GM12878 (cell line): ENCODE measurements around the gene IER5L. TPM values are rescaled to one million over a fixed set of nuclear protein-coding genes. Genes with fewer than 3 reads are reported as not detected.

ENCODE experiments used
- ATAC-seq: fragments of 200-7000 bp; cut with Tn5 transposase; 3 replicates; pipeline ENCODE4 v1.9.1; 2020; ENCODE audit warnings: mild to moderate bottlenecking, moderate library complexity
- BruUV-seq: library from RNA; stranded (reverse); fragments of 400-500 nt; replicated peaks from 2 replicates; lab custom pipeline; 2021; lab: Mats Ljungman, UMichigan
- CTCF ChIA-PET: fragments of 300-600 bp; sonication (Branson Sonifier 250); formaldehyde crosslinking; extraction: SDS; loops from one replicate; lab custom pipeline; 2021; ENCODE audit warnings: inconsistent platforms; lab: Yijun Ruan, JAX
- POLR2A ChIA-PET: fragments of 350-600 bp; formaldehyde crosslinking; extraction: SDS; loops from one replicate; lab custom pipeline; 2021; ENCODE audit warnings: inconsistent platforms; lab: Charles Lee
- RAD21 ChIA-PET: fragments of 300-600 bp; sonication (Branson Sonifier 250); formaldehyde crosslinking; loops from one replicate; lab custom pipeline; 2023; ENCODE audit warnings: antibody characterized with exemption; ENCODE audit not compliant: unreplicated experiment; lab: Charles Lee
- SMC1A ChIA-PET: fragments of 300-600 bp; sonication (Branson Sonifier 250); formaldehyde crosslinking; loops from one replicate; lab custom pipeline; 2023; ENCODE audit not compliant: unreplicated experiment, uncharacterized antibody; lab: Charles Lee
- DNase-seq: peaks from one replicate; pipeline ENCODE4 v3.0.0-alpha.2; 2011; ENCODE audit warnings: low read depth, low spot score
- FAIRE-seq: peaks from 3 replicates; lab custom pipeline; 2011; peaks lifted over from hg19 to GRCh38; lab: Jason Lieb, UNC
- H2AFZ ChIP-seq: 2 replicates; pipeline ENCODE4 v1.6.0; 2011; ENCODE audit warnings: low read depth, low read length, control low read depth; ENCODE audit not compliant: control insufficient read depth
- H3K27ac ChIP-seq: 2 replicates; pipeline ENCODE4 v1.5.1; 2011; ENCODE audit warnings: control low read depth; ENCODE audit not compliant: control insufficient read depth, insufficient read depth
- H3K27me3 ChIP-seq, 2 experiments: replicated peaks in 1 of 2; 2 replicates each; pipeline versions ENCODE4 v1.6.0 to v1.6.1; 2011; ENCODE audit warnings: low read length in 1 of 2; ENCODE audit not compliant: control insufficient read depth in 2 of 2, insufficient read depth in 2 of 2
- H3K36me3 ChIP-seq, 2 experiments: 2 replicates each; pipeline ENCODE4 v1.5.1; 2011; ENCODE audit warnings: low read length in 1 of 2; ENCODE audit not compliant: control insufficient read depth in 2 of 2, insufficient read depth in 2 of 2
- H3K4me1 ChIP-seq: 2 replicates; pipeline ENCODE4 v1.6.1; 2011; ENCODE audit warnings: mild to moderate bottlenecking, low read length, moderate library complexity, mixed read lengths; ENCODE audit not compliant: control insufficient read depth, insufficient read depth
- H3K4me2 ChIP-seq: 2 replicates; pipeline ENCODE4 v1.6.0; 2011; ENCODE audit warnings: control low read depth; ENCODE audit not compliant: control insufficient read depth, insufficient read depth
- H3K4me3 ChIP-seq: fragments of 200-600 bp; sonication (generic); 2 replicates; pipeline ENCODE4 v1.5.1; 2016
- H3K79me2 ChIP-seq: 2 replicates; pipeline ENCODE4 v1.6.0; 2011; ENCODE audit warnings: low read length; ENCODE audit not compliant: control insufficient read depth, insufficient read depth
- H3K9ac ChIP-seq: 2 replicates; pipeline ENCODE4 v1.8.0; 2011; ENCODE audit warnings: low read length, control low read depth, mixed read lengths; ENCODE audit not compliant: control insufficient read depth, insufficient read depth
- H3K9me3 ChIP-seq: replicated peaks from 3 replicates; pipeline ENCODE4 v1.5.1; 2011; ENCODE audit warnings: mild to moderate bottlenecking, low read length; ENCODE audit not compliant: control insufficient read depth, insufficient read depth
- H4K20me1 ChIP-seq: 2 replicates; pipeline ENCODE4 v1.6.0; 2011; ENCODE audit not compliant: control insufficient read depth, insufficient read depth
- KLF5 ChIP-seq: fragments of 450-650 bp; IDR thresholded peaks from 2 replicates; pipeline ENCODE4 v1.6.1; 2014; ENCODE audit warnings: mild to moderate bottlenecking; ENCODE audit not compliant: partially characterized antibody
- MXI1 ChIP-seq: fragments of 150-350 bp; IDR thresholded peaks from 2 replicates; pipeline ENCODE4 v1.6.1; 2011; ENCODE audit warnings: low read depth, mild to moderate bottlenecking, inconsistent platforms, low read length, improper control_type of control experiment
- MYB ChIP-seq: fragments of 150-350 bp; IDR thresholded peaks from 2 replicates; pipeline ENCODE4 v1.6.1; 2014; ENCODE audit warnings: mild to moderate bottlenecking, low read depth, low read length, borderline replicate concordance
- MYC ChIP-seq: IDR thresholded peaks from 2 replicates; pipeline ENCODE4 v1.6.1; 2011; ENCODE audit warnings: mild to moderate bottlenecking, low read length, moderate library complexity, inconsistent platforms; ENCODE audit not compliant: insufficient read depth, insufficient replicate concordance, insufficient read length, severe bottlenecking
- SMC3 ChIP-seq: IDR thresholded peaks from 2 replicates; pipeline ENCODE4 v1.6.1; 2011; ENCODE audit warnings: low read length, improper control_type of control experiment, borderline replicate concordance
- STAT1 ChIP-seq: fragments of 450-650 bp; conservative IDR thresholded peaks from 2 replicates; pipeline ENCODE4 v1.6.1; 2014; ENCODE audit warnings: antibody characterized with exemption, mild to moderate bottlenecking
- WGBS: methylation state at CpG from one replicate; pipeline ENCODE4 v1.1.6; 2016; ENCODE audit warnings: low lambda C conversion rate; ENCODE audit not compliant: insufficient replicate concordance, insufficient coverage; ENCODE audit errors: missing lambda C conversion rate; 5-methylcytosine and 5-hydroxymethylcytosine counted together
- in situ Hi-C: fragments of 300-500 bp; cut with MboI; formaldehyde crosslinking; loops from 9 replicates; pipeline ENCODE4 v1.14.3; 2018; ENCODE audit warnings: mixed read lengths
- intact Hi-C: fragments of 100-400 bp; cut with micrococcal nuclease; formaldehyde crosslinking; loops from one replicate; pipeline ENCODE4 v1.14.2; 2022; ENCODE audit not compliant: unreplicated experiment
- polyA plus RNA-seq, 11 experiments: library from polyadenylated mRNA; depleted of rRNA in 4 of 11; unstranded in 6 of 11; stranded (reverse) in 5 of 11; fragments of >200 nt; fragmentation: Nextera tagmentation in 4 of 11; fragmentation: Illumina TruSeq in 1 of 11; extraction: Ambion mirVana in 4 of 11; extraction: Trizol in 1 of 11; gene quantifications; 1 replicate in 1 of 11; 2 replicates in 10 of 11; pipeline versions ENCODE4 v1.2.1 to v1.2.3, GENCODE V29; 2011 to 2016; ENCODE audit warnings: inconsistent platforms in 2 of 11, missing spikeins in 2 of 11, low read depth in 1 of 11
- total RNA-seq, 4 experiments: library from RNA; depleted of rRNA in 3 of 4; stranded (reverse); fragments of >200 nt in 3 of 4; fragmentation: Illumina TruSeq in 1 of 4; extraction: Trizol in 1 of 4; gene quantifications; 2 replicates each; pipeline versions ENCODE4 v1.2.1 to v1.2.3, GENCODE V29; 2013 to 2021
- TF ChIP-seq, protein P1 (sequence below), 3 experiments: IDR thresholded peaks in 2 of 3; conservative IDR thresholded peaks in 1 of 3; 2 replicates each; pipeline ENCODE4 v1.5.1; 2011; ENCODE audit warnings: low read depth in 3 of 3, low read length in 3 of 3, mild to moderate bottlenecking in 3 of 3, control low read depth in 2 of 3, moderate library complexity in 2 of 3, inconsistent platforms in 1 of 3, mixed read lengths in 1 of 3; ENCODE audit not compliant: control insufficient read depth in 2 of 3, insufficient read depth in 1 of 3; ENCODE audit errors: extremely low read depth in 1 of 3

Gene IER5L
- total and polyA plus RNA-seq, 10 of the 15 experiments (the other 5 are each of a cell fraction or from before 2014, with no cell fraction given) = 0.04 to 1.4 (median 0.17) TPM

DNA sequence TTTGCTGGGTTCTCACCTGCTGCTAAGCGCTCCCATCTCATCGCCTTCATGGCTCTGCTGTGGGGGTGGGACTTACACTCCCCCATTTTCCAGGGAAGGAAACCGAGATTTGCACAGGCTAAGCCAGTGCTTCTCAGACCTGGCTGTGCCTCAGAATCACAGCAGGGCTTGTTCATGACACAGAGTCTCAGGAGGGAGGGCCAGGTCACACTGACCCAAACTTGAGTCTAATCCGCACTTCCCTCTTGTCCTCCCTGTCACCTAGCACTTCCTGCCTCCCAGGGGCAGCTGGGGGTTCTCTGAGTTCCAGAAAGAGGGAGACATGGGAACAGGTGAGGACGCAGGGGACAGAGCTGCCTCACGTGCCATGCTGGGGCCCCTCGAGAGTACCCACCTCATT lies 15.6 kb upstream of the IER5L start:
- POLR2A ChIA-PET = no interaction called here
- H3K36me3 ChIP-seq = no peaks in the 10 kb centered on the region
- in situ Hi-C loops = no loop called here
- H3K27me3 ChIP-seq = peaks cover 0 to 5% of the 10 kb centered on the region in 2 experiments; a peak in 3 of 4 replicates
- 39% methylated on average over 7 of the region's 7 CpGs for WGBS
- SMC1A ChIA-PET = interaction anchor here (0.9 kb wide), 1 partner anchor 19 kb away, joined by 4 read pairs; no protein-coding TSS in a partner anchor
- H3K4me1 ChIP-seq = no peaks in the 10 kb centered on the region
- no peaks in the 10 kb centered on the region for H4K20me1 ChIP-seq
- TF ChIP-seq MYC = no peak
- TF ChIP-seq, protein P1, sequence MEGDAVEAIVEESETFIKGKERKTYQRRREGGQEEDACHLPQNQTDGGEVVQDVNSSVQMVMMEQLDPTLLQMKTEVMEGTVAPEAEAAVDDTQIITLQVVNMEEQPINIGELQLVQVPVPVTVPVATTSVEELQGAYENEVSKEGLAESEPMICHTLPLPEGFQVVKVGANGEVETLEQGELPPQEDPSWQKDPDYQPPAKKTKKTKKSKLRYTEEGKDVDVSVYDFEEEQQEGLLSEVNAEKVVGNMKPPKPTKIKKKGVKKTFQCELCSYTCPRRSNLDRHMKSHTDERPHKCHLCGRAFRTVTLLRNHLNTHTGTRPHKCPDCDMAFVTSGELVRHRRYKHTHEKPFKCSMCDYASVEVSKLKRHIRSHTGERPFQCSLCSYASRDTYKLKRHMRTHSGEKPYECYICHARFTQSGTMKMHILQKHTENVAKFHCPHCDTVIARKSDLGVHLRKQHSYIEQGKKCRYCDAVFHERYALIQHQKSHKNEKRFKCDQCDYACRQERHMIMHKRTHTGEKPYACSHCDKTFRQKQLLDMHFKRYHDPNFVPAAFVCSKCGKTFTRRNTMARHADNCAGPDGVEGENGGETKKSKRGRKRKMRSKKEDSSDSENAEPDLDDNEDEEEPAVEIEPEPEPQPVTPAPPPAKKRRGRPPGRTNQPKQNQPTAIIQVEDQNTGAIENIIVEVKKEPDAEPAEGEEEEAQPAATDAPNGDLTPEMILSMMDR (IDR thresholded peaks at IDR 0.05 in 2 of 3, conservative IDR thresholded peaks at IDR 0.05 in 1 of 3; ENCODE audit: control insufficient read depth in 2 of 3, extremely low read depth in 1 of 3, insufficient read depth in 1 of 3, low read depth in 3 of 3, low read length in 3 of 3) = no peak
- TF ChIP-seq SMC3 = no peak
- TF ChIP-seq MYB = no peak
- no peak for TF ChIP-seq KLF5
- no peak for TF ChIP-seq MXI1
- no peak for TF ChIP-seq STAT1
- TF ChIP-seq, all 136 proteins: peak for 0
- intact Hi-C loops = no loop called here
- no peak for FAIRE-seq
- no peak for DNase-seq
- CTCF ChIA-PET = interaction anchor here (0.8 kb wide), 1 partner anchor 431 kb away, joined by 3 read pairs; no protein-coding TSS in a partner anchor
- H3K79me2 ChIP-seq = no peaks in the 10 kb centered on the region
- ATAC-seq = no peak
- no peak overlapping the region for H2AFZ ChIP-seq
- H3K27ac ChIP-seq = no peak overlapping the region
- BruUV-seq = no TSS peak
- no peak overlapping the region for H3K9ac ChIP-seq
- RAD21 ChIA-PET = no interaction called here
- no peak overlapping the region for H3K4me3 ChIP-seq
- no peaks in the 10 kb centered on the region; the same call in 2 of the 3 replicates for H3K9me3 ChIP-seq
- no peak overlapping the region for H3K4me2 ChIP-seq
